ENCODE measurements around the gene MYB.
A peak's percentile ranks its signal among the peaks of the same experiment; 100 is the strongest.

The MYB gene

GRCh38 chr6:135215160-135215559 is 34.1 kb downstream of the MYB start:
- peaks cover 11% of the 10 kb centered on the region; the same call in 1 of the 2 replicates for H3K4me1 ChIP-seq (ENCODE audit: control insufficient read depth, insufficient read depth, low read length)
- no peak overlapping the region for H3K4me3 ChIP-seq (ENCODE audit: low read depth, low read length)
- TF ChIP-seq, protein P1, sequence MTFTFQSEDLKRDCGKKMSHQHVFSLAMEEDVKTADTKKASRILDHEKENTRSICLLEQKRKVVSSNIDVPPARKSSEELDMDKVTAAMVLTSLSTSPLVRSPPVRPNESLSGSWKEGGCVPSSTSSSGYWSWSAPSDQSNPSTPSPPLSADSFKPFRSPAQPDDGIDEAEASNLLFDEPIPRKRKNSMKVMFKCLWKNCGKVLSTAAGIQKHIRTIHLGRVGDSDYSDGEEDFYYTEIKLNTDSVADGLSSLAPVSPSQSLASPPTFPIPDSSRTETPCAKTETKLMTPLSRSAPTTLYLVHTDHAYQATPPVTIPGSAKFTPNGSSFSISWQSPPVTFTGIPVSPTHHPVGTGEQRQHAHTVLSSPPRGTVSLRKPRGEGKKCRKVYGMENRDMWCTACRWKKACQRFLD (tag by site-specific recombination; IDR thresholded peaks at IDR 0.05) = no peak
- TF ChIP-seq ZNF248 (tag by site-specific recombination; IDR thresholded peaks at IDR 0.05) (no peak), SCRT2 (tag by site-specific recombination; IDR thresholded peaks at IDR 0.05) (peak; percentile 51), ZNF426 (tag by site-specific recombination; IDR thresholded peaks at IDR 0.05) (no peak)
- H3K9me3 ChIP-seq (ENCODE audit: control insufficient read depth, insufficient read depth, low read depth, low read length) = no peaks in the 10 kb centered on the region
- no peaks in the 10 kb centered on the region for H3K36me3 ChIP-seq (ENCODE audit: control insufficient read depth in 2 of 2, insufficient read depth in 1 of 2, low read length in 2 of 2)
- POLR2A ChIA-PET = no interaction called here
- H3K27ac ChIP-seq (ENCODE audit: extremely low read depth, low read depth, low read length) = no peak overlapping the region
- CTCF ChIA-PET = interaction anchor here (0.7 kb wide), 1 partner anchor 29 kb away, joined by 3 read pairs; no protein-coding TSS in a partner anchor

DNA sequence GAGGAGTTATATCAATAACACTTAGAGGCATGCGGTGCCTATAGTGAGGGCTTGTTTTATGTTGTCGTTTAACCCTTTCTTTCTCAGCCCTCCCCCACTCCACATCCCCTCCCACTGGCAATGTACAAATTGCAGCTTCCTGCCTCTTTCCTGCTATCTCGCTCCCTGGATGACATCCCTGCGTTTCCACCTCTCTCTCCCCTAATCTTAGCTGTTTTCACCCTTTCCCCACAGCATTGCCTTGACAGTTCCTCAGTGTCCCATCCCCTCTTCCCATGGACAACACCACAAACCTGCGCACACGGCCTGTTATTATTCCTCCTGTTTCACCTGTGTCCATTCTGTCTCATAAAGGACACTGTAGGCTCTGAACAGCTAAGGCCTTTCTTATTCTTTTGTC is 34.5 kb downstream of the MYB start:
- POLR2A ChIA-PET = no interaction called here

DNA sequence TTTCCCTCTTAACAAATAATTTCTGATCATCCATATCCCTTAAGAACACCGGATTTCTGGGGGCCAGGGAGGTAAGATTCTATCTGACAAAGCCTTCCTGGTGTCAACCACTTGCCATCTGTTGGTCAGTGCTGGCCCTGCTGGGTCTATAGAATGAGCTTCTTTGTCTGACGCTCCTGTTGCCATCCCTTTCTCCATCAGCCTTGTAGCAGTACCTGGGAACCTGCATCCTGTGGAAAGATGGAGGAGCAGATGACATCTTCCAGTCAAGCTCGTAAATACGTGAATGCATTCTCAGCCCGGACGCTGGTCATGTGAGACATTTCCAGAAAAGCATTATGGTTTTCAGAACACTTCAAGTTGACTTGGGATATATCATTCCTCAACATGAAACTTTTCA is 36.6 kb downstream of the MYB start:
- no peaks in the 10 kb centered on the region for H3K36me3 ChIP-seq (ENCODE audit: control insufficient read depth in 2 of 2, insufficient read depth in 1 of 2, low read length in 2 of 2)
- H3K4me3 ChIP-seq (ENCODE audit: low read depth, low read length) = no peak overlapping the region
- TF ChIP-seq ZSCAN16 (tag by site-specific recombination; IDR thresholded peaks at IDR 0.05) = no peak
- TF ChIP-seq ZNF16 (tag by site-specific recombination; IDR thresholded peaks at IDR 0.05; ENCODE audit: low read depth) = no peak
- no peak for TF ChIP-seq ELK4 (IDR thresholded peaks at IDR 0.05; ENCODE audit: borderline replicate concordance, low read depth, low read length)
- no peak for TF ChIP-seq ZEB2 (tag by site-specific recombination; IDR thresholded peaks at IDR 0.05)
- no peak for TF ChIP-seq ZNF555 (tag by site-specific recombination; conservative IDR thresholded peaks at IDR 0.05)
- no peak for TF ChIP-seq ZNF292 (tag by site-specific recombination; IDR thresholded peaks at IDR 0.05; ENCODE audit: borderline replicate concordance, low read depth)
- peaks cover under 1% of the 10 kb centered on the region; the same call in 1 of the 2 replicates for H3K4me1 ChIP-seq (ENCODE audit: control insufficient read depth, insufficient read depth, low read length)
- no peaks in the 10 kb centered on the region for H3K9me3 ChIP-seq (ENCODE audit: control insufficient read depth, insufficient read depth, low read depth, low read length)
- H3K27ac ChIP-seq (ENCODE audit: extremely low read depth, low read depth, low read length) = no peak overlapping the region
- CTCF ChIA-PET = interaction anchor here (0.6 kb wide), 1 partner anchor 1252 kb away, joined by 3 read pairs; no protein-coding TSS in a partner anchor
- POLR2A ChIA-PET = no interaction called here

More for the DNA sequence above, 34.5 kb downstream of the MYB start:
- no peaks in the 10 kb centered on the region for H3K9me3 ChIP-seq (ENCODE audit: control insufficient read depth, insufficient read depth, low read depth, low read length)
- H3K36me3 ChIP-seq (ENCODE audit: control insufficient read depth in 2 of 2, insufficient read depth in 1 of 2, low read length in 2 of 2) = no peaks in the 10 kb centered on the region
- TF ChIP-seq BCL11B (tag by site-specific recombination; IDR thresholded peaks at IDR 0.05; ENCODE audit: low read depth) (no peak), ZNF585B (tag by site-specific recombination; IDR thresholded peaks at IDR 0.05) (no peak)
- no peak overlapping the region for H3K27ac ChIP-seq (ENCODE audit: extremely low read depth, low read depth, low read length)
- CTCF ChIA-PET = interaction anchor here (0.7 kb wide), 1 partner anchor 29 kb away, joined by 3 read pairs; no protein-coding TSS in a partner anchor
- H3K4me1 ChIP-seq (ENCODE audit: control insufficient read depth, insufficient read depth, low read length) = peaks cover 11% of the 10 kb centered on the region; the same call in 1 of the 2 replicates
- H3K4me3 ChIP-seq (ENCODE audit: low read depth, low read length) = no peak overlapping the region

DNA sequence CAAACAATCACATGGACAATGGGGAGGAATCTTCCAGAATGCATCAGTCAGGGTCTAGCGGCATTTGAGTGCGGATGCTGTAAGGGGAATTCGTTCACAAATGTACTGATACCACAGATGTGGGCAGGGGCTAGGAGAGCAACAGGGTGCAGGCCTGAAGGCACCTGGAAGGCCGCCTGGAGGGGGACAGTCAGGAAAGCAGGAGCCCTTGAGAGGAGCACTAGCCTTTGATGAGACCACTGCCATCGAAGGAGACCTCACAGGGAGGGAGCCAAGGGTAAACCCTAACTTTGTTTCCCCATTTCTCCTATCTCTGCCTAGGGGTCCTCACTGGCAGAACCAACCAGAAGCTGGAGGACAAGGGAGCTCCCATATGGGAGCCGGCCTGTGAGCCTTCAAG is 38.2 kb downstream of the MYB start:
- POLR2A ChIA-PET = no interaction called here
- Histone ChIP-seq H3K4me3 (ENCODE audit: low read depth, low read length) (no peak overlapping the region), H3K4me1 (ENCODE audit: control insufficient read depth, insufficient read depth, low read length) (no peaks in the 10 kb centered on the region), H3K36me3 (ENCODE audit: control insufficient read depth in 2 of 2, insufficient read depth in 1 of 2, low read length in 2 of 2) (no peaks in the 10 kb centered on the region), H3K27ac (ENCODE audit: extremely low read depth, low read depth, low read length) (no peak overlapping the region), H3K9me3 (ENCODE audit: control insufficient read depth, insufficient read depth, low read depth, low read length) (no peaks in the 10 kb centered on the region)
- CTCF ChIA-PET = interaction anchor here (0.6 kb wide), 1 partner anchor 75 kb away, joined by 4 read pairs; no protein-coding TSS in a partner anchor
- no peak for TF ChIP-seq KLF16 (tag by site-specific recombination; IDR thresholded peaks at IDR 0.05)
- TF ChIP-seq SP3 (tag by site-specific recombination; IDR thresholded peaks at IDR 0.05) = no peak
- no peak for TF ChIP-seq KLF8 (tag by site-specific recombination; IDR thresholded peaks at IDR 0.05)
- TF ChIP-seq, protein P2, sequence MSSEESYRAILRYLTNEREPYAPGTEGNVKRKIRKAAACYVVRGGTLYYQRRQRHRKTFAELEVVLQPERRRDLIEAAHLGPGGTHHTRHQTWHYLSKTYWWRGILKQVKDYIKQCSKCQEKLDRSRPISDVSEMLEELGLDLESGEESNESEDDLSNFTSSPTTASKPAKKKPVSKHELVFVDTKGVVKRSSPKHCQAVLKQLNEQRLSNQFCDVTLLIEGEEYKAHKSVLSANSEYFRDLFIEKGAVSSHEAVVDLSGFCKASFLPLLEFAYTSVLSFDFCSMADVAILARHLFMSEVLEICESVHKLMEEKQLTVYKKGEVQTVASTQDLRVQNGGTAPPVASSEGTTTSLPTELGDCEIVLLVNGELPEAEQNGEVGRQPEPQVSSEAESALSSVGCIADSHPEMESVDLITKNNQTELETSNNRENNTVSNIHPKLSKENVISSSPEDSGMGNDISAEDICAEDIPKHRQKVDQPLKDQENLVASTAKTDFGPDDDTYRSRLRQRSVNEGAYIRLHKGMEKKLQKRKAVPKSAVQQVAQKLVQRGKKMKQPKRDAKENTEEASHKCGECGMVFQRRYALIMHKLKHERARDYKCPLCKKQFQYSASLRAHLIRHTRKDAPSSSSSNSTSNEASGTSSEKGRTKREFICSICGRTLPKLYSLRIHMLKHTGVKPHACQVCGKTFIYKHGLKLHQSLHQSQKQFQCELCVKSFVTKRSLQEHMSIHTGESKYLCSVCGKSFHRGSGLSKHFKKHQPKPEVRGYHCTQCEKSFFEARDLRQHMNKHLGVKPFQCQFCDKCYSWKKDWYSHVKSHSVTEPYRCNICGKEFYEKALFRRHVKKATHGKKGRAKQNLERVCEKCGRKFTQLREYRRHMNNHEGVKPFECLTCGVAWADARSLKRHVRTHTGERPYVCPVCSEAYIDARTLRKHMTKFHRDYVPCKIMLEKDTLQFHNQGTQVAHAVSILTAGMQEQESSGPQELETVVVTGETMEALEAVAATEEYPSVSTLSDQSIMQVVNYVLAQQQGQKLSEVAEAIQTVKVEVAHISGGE (tag by site-specific recombination; conservative IDR thresholded peaks at IDR 0.05; ENCODE audit: low read depth) = no peak
- TF ChIP-seq ZNF138 (tag by site-specific recombination; IDR thresholded peaks at IDR 0.05; ENCODE audit: borderline replicate concordance) = no peak
- no peak for TF ChIP-seq GLI2 (tag by site-specific recombination; IDR thresholded peaks at IDR 0.05; ENCODE audit: borderline replicate concordance, low read depth)
- TF ChIP-seq, protein P3, sequence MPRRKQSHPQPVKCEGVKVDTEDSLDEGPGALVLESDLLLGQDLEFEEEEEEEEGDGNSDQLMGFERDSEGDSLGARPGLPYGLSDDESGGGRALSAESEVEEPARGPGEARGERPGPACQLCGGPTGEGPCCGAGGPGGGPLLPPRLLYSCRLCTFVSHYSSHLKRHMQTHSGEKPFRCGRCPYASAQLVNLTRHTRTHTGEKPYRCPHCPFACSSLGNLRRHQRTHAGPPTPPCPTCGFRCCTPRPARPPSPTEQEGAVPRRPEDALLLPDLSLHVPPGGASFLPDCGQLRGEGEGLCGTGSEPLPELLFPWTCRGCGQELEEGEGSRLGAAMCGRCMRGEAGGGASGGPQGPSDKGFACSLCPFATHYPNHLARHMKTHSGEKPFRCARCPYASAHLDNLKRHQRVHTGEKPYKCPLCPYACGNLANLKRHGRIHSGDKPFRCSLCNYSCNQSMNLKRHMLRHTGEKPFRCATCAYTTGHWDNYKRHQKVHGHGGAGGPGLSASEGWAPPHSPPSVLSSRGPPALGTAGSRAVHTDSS (tag by site-specific recombination; IDR thresholded peaks at IDR 0.05) = no peak
- TF ChIP-seq ZNF785 (tag by site-specific recombination; IDR thresholded peaks at IDR 0.05) = no peak
- no peak for TF ChIP-seq ZNF629 (tag by site-specific recombination; IDR thresholded peaks at IDR 0.05)

Measured in HEK293 (cell line).